Measurements from ENCODE around the gene SLC30A1.

SLC30A1 gene

DNA sequence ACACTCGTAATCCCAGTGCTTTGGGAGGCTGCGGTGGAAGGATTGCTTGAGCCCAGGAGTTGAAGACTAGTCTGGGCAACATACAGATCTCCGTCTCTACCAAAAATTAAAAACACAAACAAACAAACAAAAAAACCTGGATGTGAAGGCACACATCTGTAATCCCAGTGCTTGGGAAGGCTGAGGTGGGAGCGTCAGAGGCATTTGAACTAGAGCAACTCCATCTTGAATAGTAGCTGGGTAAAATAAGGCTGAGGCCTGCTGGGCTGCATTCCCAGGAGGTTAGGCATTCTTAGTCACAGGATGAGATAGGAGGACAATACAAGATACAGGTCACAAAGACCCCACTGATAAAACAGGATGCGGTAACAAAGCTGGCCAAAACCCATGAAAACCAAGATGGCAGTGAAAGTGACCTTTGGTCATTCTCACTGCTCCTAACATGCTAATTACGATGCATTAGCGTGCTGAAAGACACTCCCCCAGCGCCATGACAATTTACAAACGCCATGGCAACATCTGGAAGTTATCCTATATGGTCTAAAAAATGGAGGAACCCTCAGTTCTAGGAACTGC, 53.8 kb downstream of the SLC30A1 start:
- no peaks in the 10 kb centered on the region for H3K27me3 ChIP-seq (ENCODE audit: control insufficient read depth in 3 of 3, insufficient read depth in 3 of 3, low read depth in 1 of 3, low read length in 3 of 3)
- no peak for DNase-seq (ENCODE audit: low spot score)
- H2AK5ac ChIP-seq (ENCODE audit: low read depth, low read length), result no peak overlapping the region
- H2BK12ac ChIP-seq (ENCODE audit: low read length), result no peak overlapping the region
- H2BK5ac ChIP-seq (ENCODE audit: low read length), result no peak overlapping the region
- no peak overlapping the region for H3K27ac ChIP-seq (replicated peaks; ENCODE audit: low read length)
- no peak overlapping the region for H3K18ac ChIP-seq (ENCODE audit: low read length)
- H3K23ac ChIP-seq (ENCODE audit: low read depth, low read length, poor library complexity), result no peak overlapping the region
- H3K36me3 ChIP-seq (replicated peaks in 1 of 2; ENCODE audit: control insufficient read depth in 2 of 2, insufficient read depth in 2 of 2, low read length in 2 of 2), result no peaks in the 10 kb centered on the region
- peaks cover 5 to 13% of the 10 kb centered on the region in 2 donors for H3K4me1 ChIP-seq (ENCODE audit: control insufficient read depth in 2 of 2, insufficient read depth in 1 of 2, low read depth in 1 of 2, low read length in 2 of 2)
- H2BK15ac ChIP-seq (ENCODE audit: low read length), result no peak overlapping the region
- no peak overlapping the region for H4K91ac ChIP-seq (ENCODE audit: low read depth, low read length, poor library complexity)
- no CpG with 5 or more reads among the region's 9 CpGs for WGBS, 2 donors (ENCODE audit: extremely low coverage in 2 of 2, insufficient read length in 2 of 2, insufficient replicate concordance in 1 of 2)
- no peak overlapping the region for H4K8ac ChIP-seq (ENCODE audit: low read depth, low read length)
- H3K14ac ChIP-seq (ENCODE audit: low read length), result no peak overlapping the region
- no peak overlapping the region for H3K9ac ChIP-seq (ENCODE audit: low read depth, low read length, poor library complexity)
- no peak overlapping the region for H3K4me2 ChIP-seq (ENCODE audit: insufficient read depth, low read length, poor library complexity, severe bottlenecking)
- no peaks in the 10 kb centered on the region for H3K79me1 ChIP-seq (ENCODE audit: low read depth, low read length)
- H3K4ac ChIP-seq (ENCODE audit: low read length), result no peak overlapping the region
- H2BK120ac ChIP-seq (ENCODE audit: low read depth, low read length), result no peak overlapping the region
- H3K9me3 ChIP-seq (replicated peaks in 1 of 2; ENCODE audit: control insufficient read depth in 2 of 2, insufficient read depth in 1 of 2, low read depth in 1 of 2, low read length in 2 of 2), result no peaks in the 10 kb centered on the region
- no peak overlapping the region for H3K4me3 ChIP-seq (ENCODE audit: low read length in 2 of 2)
- H2AFZ ChIP-seq (ENCODE audit: low read length), result peak overlapping the region; percentile 62

DNA sequence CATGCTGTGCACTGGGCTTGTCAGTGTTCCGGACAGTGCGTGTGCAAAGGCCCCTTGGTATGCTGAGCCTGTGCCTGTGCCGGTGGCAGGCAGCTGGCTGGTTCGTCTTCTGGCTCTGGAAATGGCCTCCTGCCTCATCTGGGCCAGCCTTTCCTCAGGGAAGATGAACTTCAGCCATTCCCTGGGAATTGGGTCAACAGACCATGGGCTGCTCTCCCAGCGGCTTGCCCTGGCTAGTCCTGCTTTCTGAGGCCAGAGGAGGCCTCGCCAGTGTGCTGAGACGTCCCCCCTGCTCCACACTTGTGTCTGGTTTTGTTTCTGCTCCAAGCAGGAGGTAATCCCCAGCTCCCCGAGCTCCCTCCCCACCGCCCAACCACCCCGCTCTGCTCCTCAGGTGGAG, 54.4 kb downstream of the SLC30A1 start:
- H3K27me3 ChIP-seq (ENCODE audit: control insufficient read depth in 3 of 3, insufficient read depth in 3 of 3, low read depth in 1 of 3, low read length in 3 of 3), result peaks cover 0 to 4% (median 0%) of the 10 kb centered on the region in 3 experiments
- H3K9me3 ChIP-seq (replicated peaks in 1 of 2; ENCODE audit: control insufficient read depth in 2 of 2, insufficient read depth in 1 of 2, low read depth in 1 of 2, low read length in 2 of 2), result no peaks in the 10 kb centered on the region
- H3K4me3 ChIP-seq (ENCODE audit: low read length in 2 of 2), result no peak overlapping the region
- H2AFZ ChIP-seq (ENCODE audit: low read length), result peak overlapping the region; percentile 67
- H2BK15ac ChIP-seq (ENCODE audit: low read length), result no peak overlapping the region
- no peaks in the 10 kb centered on the region for H3K79me1 ChIP-seq (ENCODE audit: low read depth, low read length)
- H2BK120ac ChIP-seq (ENCODE audit: low read depth, low read length), result no peak overlapping the region
- H2BK5ac ChIP-seq (ENCODE audit: low read length), result no peak overlapping the region
- peak overlapping the region; percentile 86 for H3K14ac ChIP-seq (ENCODE audit: low read length)
- H3K36me3 ChIP-seq (replicated peaks in 1 of 2; ENCODE audit: control insufficient read depth in 2 of 2, insufficient read depth in 2 of 2, low read length in 2 of 2), result no peaks in the 10 kb centered on the region
- no CpG with 5 or more reads among the region's 10 CpGs for WGBS, 2 donors (ENCODE audit: extremely low coverage in 2 of 2, insufficient read length in 2 of 2, insufficient replicate concordance in 1 of 2)
- H3K23ac ChIP-seq (ENCODE audit: low read depth, low read length, poor library complexity), result peak overlapping the region; percentile 94
- H4K8ac ChIP-seq (ENCODE audit: low read depth, low read length), result no peak overlapping the region
- H3K9ac ChIP-seq (ENCODE audit: low read depth, low read length, poor library complexity), result no peak overlapping the region
- no peak overlapping the region for H3K4me2 ChIP-seq (ENCODE audit: insufficient read depth, low read length, poor library complexity, severe bottlenecking)
- peak overlapping the region; percentile 63 for H2AK5ac ChIP-seq (ENCODE audit: low read depth, low read length)
- DNase-seq (ENCODE audit: low spot score), result no peak
- H4K91ac ChIP-seq (ENCODE audit: low read depth, low read length, poor library complexity), result peak overlapping the region; percentile 69
- peak overlapping the region; percentile 81 for H3K18ac ChIP-seq (ENCODE audit: low read length)
- no peak overlapping the region for H3K27ac ChIP-seq (replicated peaks; ENCODE audit: low read length)
- peak overlapping the region; percentile 53 for H2BK12ac ChIP-seq (ENCODE audit: low read length)
- no peak overlapping the region for H3K4ac ChIP-seq (ENCODE audit: low read length)
- peaks cover 4 to 13% of the 10 kb centered on the region in 2 donors for H3K4me1 ChIP-seq (ENCODE audit: control insufficient read depth in 2 of 2, insufficient read depth in 1 of 2, low read depth in 1 of 2, low read length in 2 of 2)

GRCh38 chr1:211522804-211523203, 56.2 kb downstream of the SLC30A1 start:
- no peak overlapping the region for H3K4me3 ChIP-seq (ENCODE audit: low read length in 2 of 2)
- H3K4me2 ChIP-seq (ENCODE audit: insufficient read depth, low read length, poor library complexity, severe bottlenecking), result no peak overlapping the region
- H3K18ac ChIP-seq (ENCODE audit: low read length), result no peak overlapping the region
- H3K79me1 ChIP-seq (ENCODE audit: low read depth, low read length), result no peaks in the 10 kb centered on the region
- H2BK12ac ChIP-seq (ENCODE audit: low read length), result no peak overlapping the region
- H3K4ac ChIP-seq (ENCODE audit: low read length), result no peak overlapping the region
- H3K27me3 ChIP-seq (ENCODE audit: control insufficient read depth in 3 of 3, insufficient read depth in 3 of 3, low read depth in 1 of 3, low read length in 3 of 3), result peaks cover 0 to 13% (median 0%) of the 10 kb centered on the region in 3 experiments
- no peak overlapping the region for H3K14ac ChIP-seq (ENCODE audit: low read length)
- H3K27ac ChIP-seq (replicated peaks; ENCODE audit: low read length), result no peak overlapping the region
- H2AK5ac ChIP-seq (ENCODE audit: low read depth, low read length), result no peak overlapping the region
- no peak overlapping the region for H4K91ac ChIP-seq (ENCODE audit: low read depth, low read length, poor library complexity)
- H2AFZ ChIP-seq (ENCODE audit: low read length), result no peak overlapping the region
- DNase-seq (ENCODE audit: low spot score), result no peak
- H3K4me1 ChIP-seq (ENCODE audit: control insufficient read depth in 2 of 2, insufficient read depth in 1 of 2, low read depth in 1 of 2, low read length in 2 of 2), result peaks cover 3 to 13% of the 10 kb centered on the region in 2 donors
- no peak overlapping the region for H3K9ac ChIP-seq (ENCODE audit: low read depth, low read length, poor library complexity)
- H2BK120ac ChIP-seq (ENCODE audit: low read depth, low read length), result no peak overlapping the region
- no peaks in the 10 kb centered on the region for H3K9me3 ChIP-seq (replicated peaks in 1 of 2; ENCODE audit: control insufficient read depth in 2 of 2, insufficient read depth in 1 of 2, low read depth in 1 of 2, low read length in 2 of 2)
- H3K23ac ChIP-seq (ENCODE audit: low read depth, low read length, poor library complexity), result no peak overlapping the region
- H2BK5ac ChIP-seq (ENCODE audit: low read length), result no peak overlapping the region
- no peak overlapping the region for H4K8ac ChIP-seq (ENCODE audit: low read depth, low read length)
- whole genome bisulfite sequencing, 2 donors (ENCODE audit: extremely low coverage in 2 of 2, insufficient read length in 2 of 2, insufficient replicate concordance in 1 of 2), result no CpG with 5 or more reads among the region's 6 CpGs
- H3K36me3 ChIP-seq (replicated peaks in 1 of 2; ENCODE audit: control insufficient read depth in 2 of 2, insufficient read depth in 2 of 2, low read length in 2 of 2), result no peaks in the 10 kb centered on the region
- H2BK15ac ChIP-seq (ENCODE audit: low read length), result no peak overlapping the region

All from neuronal stem cell (in vitro differentiated cells).